HCT116 (cell line): ENCODE data around the gene RGS7. TPM values are rescaled to one million over a fixed set of nuclear protein-coding genes. Genes with fewer than 3 reads are reported as not detected.

Source experiments
- ATAC-seq: fragments of 200-7000 bp; cut with Tn5 transposase; 2 replicates; pipeline ENCODE4 v1.9.1; 2020; ENCODE audit warnings: mild to moderate bottlenecking, moderate library complexity
- BruUV-seq: library from RNA; stranded (reverse); fragments of 400-500 nt; replicated peaks from 2 replicates; lab custom pipeline; 2021; lab: Mats Ljungman, UMichigan
- CTCF ChIA-PET: fragments of 300-600 bp; sonication (Branson Sonifier 250); formaldehyde crosslinking; loops from one replicate; lab custom pipeline; 2021; ENCODE audit warnings: antibody characterized with exemption; lab: Charles Lee
- POLR2A ChIA-PET: fragments of 300-600, 350-600 bp; sonication (Branson Sonifier 250); formaldehyde crosslinking; loops from one replicate; lab custom pipeline; 2021; ENCODE audit warnings: antibody characterized with exemption; lab: Charles Lee
- RAD21 ChIA-PET, 2 experiments: fragments of 300-600 bp; sonication (Branson Sonifier 250); formaldehyde crosslinking; loops; one replicate each; lab custom pipeline; 2023; ENCODE audit warnings: low total read pairs in 2 of 2; ENCODE audit not compliant: uncharacterized antibody in 2 of 2, unreplicated experiment in 2 of 2, low non-redundant PET in 1 of 2; lab: Charles Lee
- DNase-seq: peaks from one replicate; pipeline ENCODE4 v3.0.0-alpha.2; 2010; ENCODE audit warnings: low read depth, low spot score
- H2AFZ ChIP-seq: fragments of 200-600 bp; shearing (Covaris generic), sonication (generic); 2 replicates; pipeline ENCODE4 v1.6.1; 2017; ENCODE audit warnings: low read depth, mixed run types, mixed read lengths, antibody characterized with exemption, low read length; ENCODE audit not compliant: poor library complexity, severe bottlenecking
- H3K27ac ChIP-seq: 2 replicates; pipeline ENCODE4 v1.5.1; 2012; ENCODE audit warnings: low read depth, low read length
- H3K27me3 ChIP-seq: fragments of 200-600 bp; sonication (generic); 2 replicates; pipeline ENCODE4 v1.6.1; 2016; ENCODE audit warnings: mixed run types, low read length, mixed read lengths; ENCODE audit not compliant: insufficient read depth
- H3K36me3 ChIP-seq, 2 experiments: fragments of 200-500 bp in 1 of 2; fragments of 200-600 bp in 1 of 2; sonication (Bioruptor generic) in 1 of 2; sonication (generic) in 1 of 2; 2 replicates each; pipeline versions ENCODE4 v1.5.1 to v1.6.1; 2014 to 2016; ENCODE audit warnings: low read length in 2 of 2, inconsistent platforms in 1 of 2, mixed read lengths in 1 of 2, mixed run types in 1 of 2; ENCODE audit not compliant: insufficient read depth in 2 of 2, control insufficient read depth in 1 of 2
- H3K4me1 ChIP-seq, 2 experiments: fragments of 200-600 bp in 1 of 2; sonication (generic) in 1 of 2; 2 replicates each; pipeline versions ENCODE4 v1.5.1 to v1.6.1; 2012 to 2017; ENCODE audit warnings: low read length in 2 of 2, inconsistent platforms in 1 of 2, mild to moderate bottlenecking in 1 of 2, mixed read lengths in 1 of 2, mixed run types in 1 of 2, moderate library complexity in 1 of 2; ENCODE audit not compliant: insufficient read depth in 2 of 2, control insufficient read depth in 1 of 2
- H3K4me2 ChIP-seq: fragments of 200-600 bp; sonication (generic); 2 replicates; pipeline ENCODE4 v1.6.1; 2017; ENCODE audit warnings: mixed run types, low read length, mixed read lengths
- H3K4me3 ChIP-seq, 2 experiments: fragments of 200-600 bp in 1 of 2; sonication (generic) in 1 of 2; replicated peaks in 1 of 2; 2 replicates each; pipeline ENCODE4 v1.5.1; 2011 to 2016; ENCODE audit warnings: low read length in 2 of 2, control low read depth in 1 of 2, low read depth in 1 of 2, mild to moderate bottlenecking in 1 of 2, mixed read lengths in 1 of 2, mixed run types in 1 of 2
- H3K79me2 ChIP-seq: fragments of 200-600 bp; sonication (generic); 2 replicates; pipeline ENCODE4 v1.6.1; 2017; ENCODE audit warnings: mild to moderate bottlenecking, mixed run types, low read length, moderate library complexity, mixed read lengths; ENCODE audit not compliant: insufficient read depth
- H3K9ac ChIP-seq: fragments of 200-600 bp; sonication (generic); 2 replicates; pipeline ENCODE4 v1.6.1; 2016; ENCODE audit warnings: low read length, mixed read lengths
- H3K9me2 ChIP-seq: fragments of 200-600 bp; sonication (generic), shearing (Covaris generic); 2 replicates; pipeline ENCODE4 v1.6.1; 2017; ENCODE audit warnings: mixed run types, mild to moderate bottlenecking, moderate library complexity; ENCODE audit not compliant: insufficient read depth
- H3K9me3 ChIP-seq, 2 experiments: fragments of 200-500 bp in 1 of 2; fragments of 200-600 bp in 1 of 2; sonication (Bioruptor generic) in 1 of 2; sonication (generic) in 1 of 2; 2 replicates each; pipeline ENCODE4 v1.6.1; 2014 to 2017; ENCODE audit warnings: low read length in 2 of 2, mixed read lengths in 2 of 2, inconsistent platforms in 1 of 2, low read depth in 1 of 2, mild to moderate bottlenecking in 1 of 2, mixed run types in 1 of 2, moderate library complexity in 1 of 2; ENCODE audit not compliant: control insufficient read depth in 1 of 2, insufficient read depth in 1 of 2
- H4K20me1 ChIP-seq: fragments of 200-600 bp; sonication (generic), shearing (Covaris generic); 2 replicates; pipeline ENCODE4 v1.6.1; 2017; ENCODE audit warnings: mixed run types, mild to moderate bottlenecking, moderate library complexity; ENCODE audit not compliant: insufficient read depth
- EGR1 ChIP-seq: IDR thresholded peaks from 2 replicates; pipeline ENCODE4 v1.6.1; 2012; ENCODE audit warnings: low read depth
- EZH2 ChIP-seq: fragments of 200-600 bp; sonication (generic); IDR thresholded peaks from 2 replicates; pipeline ENCODE4 v1.6.1; 2017; ENCODE audit warnings: antibody characterized with exemption, mixed run types
- EZH2phosphoT487 ChIP-seq: fragments of 200-600 bp; IDR thresholded peaks from 2 replicates; pipeline ENCODE4 v1.6.1; 2018; ENCODE audit warnings: antibody characterized with exemption, borderline replicate concordance
- FOSL1 ChIP-seq: IDR thresholded peaks from 2 replicates; pipeline ENCODE4 v1.6.1; 2012; ENCODE audit warnings: low read depth
- POLR2A ChIP-seq: IDR thresholded peaks from 2 replicates; pipeline ENCODE4 v1.7.0; 2011; ENCODE audit warnings: borderline replicate concordance; ENCODE audit not compliant: insufficient read depth, insufficient read length; ENCODE audit errors: extremely low read depth
- SIN3A ChIP-seq: IDR thresholded peaks from 2 replicates; pipeline ENCODE4 v1.6.1; 2012; ENCODE audit warnings: low read depth
- TCF7L2 ChIP-seq: IDR thresholded peaks from 2 replicates; pipeline ENCODE4 v1.7.0; 2011; ENCODE audit warnings: borderline replicate concordance, inconsistent platforms; ENCODE audit not compliant: insufficient read depth, insufficient read length; ENCODE audit errors: extremely low read depth
- YY1 ChIP-seq: IDR thresholded peaks from 2 replicates; pipeline ENCODE4 v1.6.1; 2011; ENCODE audit warnings: low read length, low read depth, moderate library complexity, mild to moderate bottlenecking; ENCODE audit not compliant: insufficient replicate concordance; ENCODE audit errors: extremely low read depth
- ZNF274 ChIP-seq: fragments of 200-500 bp; sonication (Bioruptor generic); IDR thresholded peaks from 2 replicates; pipeline ENCODE4 v1.6.1; 2014; ENCODE audit warnings: mild to moderate bottlenecking, low read depth, low read length, inconsistent platforms
- intact Hi-C: fragments of 100-400 bp; cut with micrococcal nuclease; formaldehyde crosslinking; loops from 2 replicates; pipeline ENCODE4 v1.10.0; 2022
- total RNA-seq: library from RNA; stranded (reverse); gene quantifications from one replicate; pipeline ENCODE4 v1.2.1, GENCODE V29; 2021; ENCODE audit not compliant: unreplicated experiment
- TF ChIP-seq, protein P1 (sequence below), 3 experiments: fragments of 200-600 bp in 1 of 3; sonication (generic) in 1 of 3; IDR thresholded peaks in 2 of 3; conservative IDR thresholded peaks in 1 of 3; 2 replicates each; pipeline ENCODE4 v1.5.1; 2012 to 2017; ENCODE audit warnings: low read depth in 2 of 3, low read length in 2 of 3, antibody characterized with exemption in 1 of 3, borderline replicate concordance in 1 of 3, control low read depth in 1 of 3, mild to moderate bottlenecking in 1 of 3, mixed read lengths in 1 of 3, mixed run types in 1 of 3, moderate library complexity in 1 of 3; ENCODE audit not compliant: insufficient read depth in 1 of 3
- TF ChIP-seq, protein P2 (sequence below): IDR thresholded peaks from 2 replicates; pipeline ENCODE4 v1.6.1; 2012; ENCODE audit warnings: low read depth
- TF ChIP-seq, protein P3 (sequence below): IDR thresholded peaks from 2 replicates; pipeline ENCODE4 v1.6.1; 2012

The RGS7 gene
- total RNA-seq, 1 experiment from 2014 or later, result not detected

DNA sequence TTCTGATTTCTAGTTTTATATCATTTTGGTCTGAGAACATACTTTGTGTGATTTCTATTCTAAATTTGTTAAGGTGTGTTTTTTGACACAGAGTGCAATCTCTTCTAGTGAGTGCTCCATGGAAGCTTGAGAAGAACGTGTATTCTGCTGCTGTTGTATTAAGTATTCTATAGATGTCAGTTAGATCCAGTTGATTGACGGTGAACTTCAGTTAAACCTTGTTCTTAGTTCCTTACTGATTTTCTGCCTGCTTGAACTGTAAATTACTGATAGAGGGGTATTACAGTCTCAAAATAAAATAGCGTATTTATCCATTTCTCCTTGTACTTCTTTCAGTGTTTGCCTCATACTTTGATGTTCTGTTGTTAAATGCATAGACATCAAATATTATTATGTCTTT lies 497.0 kb downstream of the RGS7 start:
- Histone ChIP-seq H3K36me3 (no peaks in the 10 kb centered on the region), H3K9me3 (peaks cover 3 to 13% of the 10 kb centered on the region in 2 experiments; a peak in 2 of 4 replicates), H3K27ac (no peak overlapping the region), H3K4me2 (no peak overlapping the region), H3K9me2 (no peaks in the 10 kb centered on the region), H3K27me3 (no peaks in the 10 kb centered on the region), H3K4me1 (no peaks in the 10 kb centered on the region), H3K9ac (no peak overlapping the region), H3K4me3 (no peak overlapping the region), H4K20me1 (no peaks in the 10 kb centered on the region; the same call in 1 of the 2 replicates), H3K79me2 (no peaks in the 10 kb centered on the region), H2AFZ (no peak overlapping the region)
- ChIA-PET CTCF (interaction anchor here (1.3 kb wide), 1 partner anchor 28 kb away, joined by 3 read pairs; no protein-coding TSS in a partner anchor), RAD21 (no interaction called here), POLR2A (no interaction called here)
- ATAC-seq (no peak), DNase-seq (no peak)
- no TSS peak for BruUV-seq
- intact Hi-C loops, result no loop called here
- TF ChIP-seq, protein P1, sequence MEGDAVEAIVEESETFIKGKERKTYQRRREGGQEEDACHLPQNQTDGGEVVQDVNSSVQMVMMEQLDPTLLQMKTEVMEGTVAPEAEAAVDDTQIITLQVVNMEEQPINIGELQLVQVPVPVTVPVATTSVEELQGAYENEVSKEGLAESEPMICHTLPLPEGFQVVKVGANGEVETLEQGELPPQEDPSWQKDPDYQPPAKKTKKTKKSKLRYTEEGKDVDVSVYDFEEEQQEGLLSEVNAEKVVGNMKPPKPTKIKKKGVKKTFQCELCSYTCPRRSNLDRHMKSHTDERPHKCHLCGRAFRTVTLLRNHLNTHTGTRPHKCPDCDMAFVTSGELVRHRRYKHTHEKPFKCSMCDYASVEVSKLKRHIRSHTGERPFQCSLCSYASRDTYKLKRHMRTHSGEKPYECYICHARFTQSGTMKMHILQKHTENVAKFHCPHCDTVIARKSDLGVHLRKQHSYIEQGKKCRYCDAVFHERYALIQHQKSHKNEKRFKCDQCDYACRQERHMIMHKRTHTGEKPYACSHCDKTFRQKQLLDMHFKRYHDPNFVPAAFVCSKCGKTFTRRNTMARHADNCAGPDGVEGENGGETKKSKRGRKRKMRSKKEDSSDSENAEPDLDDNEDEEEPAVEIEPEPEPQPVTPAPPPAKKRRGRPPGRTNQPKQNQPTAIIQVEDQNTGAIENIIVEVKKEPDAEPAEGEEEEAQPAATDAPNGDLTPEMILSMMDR (IDR thresholded peaks at IDR 0.05 in 2 of 3, conservative IDR thresholded peaks at IDR 0.05 in 1 of 3; ENCODE audit: borderline replicate concordance in 1 of 3, insufficient read depth in 1 of 3, low read depth in 2 of 3, low read length in 2 of 3), result no peak
- no peak for TF ChIP-seq SIN3A
- TF ChIP-seq, protein P2, sequence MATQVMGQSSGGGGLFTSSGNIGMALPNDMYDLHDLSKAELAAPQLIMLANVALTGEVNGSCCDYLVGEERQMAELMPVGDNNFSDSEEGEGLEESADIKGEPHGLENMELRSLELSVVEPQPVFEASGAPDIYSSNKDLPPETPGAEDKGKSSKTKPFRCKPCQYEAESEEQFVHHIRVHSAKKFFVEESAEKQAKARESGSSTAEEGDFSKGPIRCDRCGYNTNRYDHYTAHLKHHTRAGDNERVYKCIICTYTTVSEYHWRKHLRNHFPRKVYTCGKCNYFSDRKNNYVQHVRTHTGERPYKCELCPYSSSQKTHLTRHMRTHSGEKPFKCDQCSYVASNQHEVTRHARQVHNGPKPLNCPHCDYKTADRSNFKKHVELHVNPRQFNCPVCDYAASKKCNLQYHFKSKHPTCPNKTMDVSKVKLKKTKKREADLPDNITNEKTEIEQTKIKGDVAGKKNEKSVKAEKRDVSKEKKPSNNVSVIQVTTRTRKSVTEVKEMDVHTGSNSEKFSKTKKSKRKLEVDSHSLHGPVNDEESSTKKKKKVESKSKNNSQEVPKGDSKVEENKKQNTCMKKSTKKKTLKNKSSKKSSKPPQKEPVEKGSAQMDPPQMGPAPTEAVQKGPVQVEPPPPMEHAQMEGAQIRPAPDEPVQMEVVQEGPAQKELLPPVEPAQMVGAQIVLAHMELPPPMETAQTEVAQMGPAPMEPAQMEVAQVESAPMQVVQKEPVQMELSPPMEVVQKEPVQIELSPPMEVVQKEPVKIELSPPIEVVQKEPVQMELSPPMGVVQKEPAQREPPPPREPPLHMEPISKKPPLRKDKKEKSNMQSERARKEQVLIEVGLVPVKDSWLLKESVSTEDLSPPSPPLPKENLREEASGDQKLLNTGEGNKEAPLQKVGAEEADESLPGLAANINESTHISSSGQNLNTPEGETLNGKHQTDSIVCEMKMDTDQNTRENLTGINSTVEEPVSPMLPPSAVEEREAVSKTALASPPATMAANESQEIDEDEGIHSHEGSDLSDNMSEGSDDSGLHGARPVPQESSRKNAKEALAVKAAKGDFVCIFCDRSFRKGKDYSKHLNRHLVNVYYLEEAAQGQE, result no peak
- TF ChIP-seq YY1, result no peak
- TF ChIP-seq POLR2A, result no peak
- TF ChIP-seq EGR1, result no peak
- TF ChIP-seq TCF7L2, result no peak
- TF ChIP-seq, protein P3, sequence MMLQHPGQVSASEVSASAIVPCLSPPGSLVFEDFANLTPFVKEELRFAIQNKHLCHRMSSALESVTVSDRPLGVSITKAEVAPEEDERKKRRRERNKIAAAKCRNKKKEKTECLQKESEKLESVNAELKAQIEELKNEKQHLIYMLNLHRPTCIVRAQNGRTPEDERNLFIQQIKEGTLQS, result no peak
- no peak for TF ChIP-seq FOSL1
- no peak for TF ChIP-seq EZH2phosphoT487
- TF ChIP-seq EZH2, result no peak
- TF ChIP-seq ZNF274, result no peak
